Measurements from ENCODE around the gene DNAH12.

GRCh38 chr3:57436195-57436761 lies 107.9 kb downstream of the DNAH12 start:
- TF ChIP-seq CTCF (IDR thresholded peaks at IDR 0.05) (no peak), POLR2A (IDR thresholded peaks at IDR 0.05) (no peak), EP300 (IDR thresholded peaks at IDR 0.05) (no peak)

Measured in gastroesophageal sphincter (tissue), 3 donors.